Common myeloid progenitor, CD34-positive (primary cell): Measurements from ENCODE around the gene REPS2.

ENCODE experiments used
- CTCF ChIA-PET: fragments of 350-600 bp; sonication (Branson Sonifier 250); formaldehyde crosslinking; loops from one replicate; lab custom pipeline; 2021; ENCODE audit warnings: antibody characterized with exemption; lab: Charles Lee
- POLR2A ChIA-PET: fragments of 350-600 bp; sonication (Branson Sonifier 250); formaldehyde crosslinking; loops from one replicate; lab custom pipeline; 2021; ENCODE audit warnings: antibody characterized with exemption; lab: Charles Lee
- DNase-seq, 3 donors: peaks; one replicate each; pipeline versions ENCODE4 v3.0.0 to v3.0.0-alpha.2; 2013
- H3K27ac ChIP-seq, 2 experiments: 1 replicate in 1 of 2; 2 replicates in 1 of 2; pipeline ENCODE4 v1.7.0; 2013; ENCODE audit warnings: inconsistent platforms in 2 of 2, low read length in 2 of 2, mild to moderate bottlenecking in 2 of 2, low read depth in 1 of 2, moderate library complexity in 1 of 2; ENCODE audit not compliant: severe bottlenecking in 2 of 2, insufficient read depth in 1 of 2, poor library complexity in 1 of 2
- H3K27me3 ChIP-seq, 5 experiments: replicated peaks in 2 of 5; 1 replicate in 3 of 5; 2 replicates in 2 of 5; pipeline versions ENCODE4 v1.6.1 to v1.7.0; 2013; ENCODE audit warnings: low read length in 4 of 5, mild to moderate bottlenecking in 2 of 5, moderate library complexity in 2 of 5, inconsistent platforms in 1 of 5; ENCODE audit not compliant: insufficient read depth in 5 of 5, control insufficient read depth in 4 of 5
- H3K36me3 ChIP-seq, 4 experiments: 1 replicate in 2 of 4; 2 replicates in 2 of 4; pipeline versions ENCODE4 v1.6.1 to v1.7.0; 2013; ENCODE audit warnings: low read length in 3 of 4, control low read depth in 1 of 4, mild to moderate bottlenecking in 1 of 4; ENCODE audit not compliant: control insufficient read depth in 4 of 4, insufficient read depth in 4 of 4
- H3K4me1 ChIP-seq, 4 experiments: 1 replicate in 3 of 4; 2 replicates in 1 of 4; pipeline versions ENCODE4 v1.6.1 to v1.7.1; 2013; ENCODE audit warnings: low read length in 3 of 4, mild to moderate bottlenecking in 3 of 4, control low read depth in 1 of 4, inconsistent platforms in 1 of 4, moderate library complexity in 1 of 4; ENCODE audit not compliant: control insufficient read depth in 4 of 4, insufficient read depth in 4 of 4; ENCODE audit errors: control extremely low read depth in 1 of 4
- H3K4me3 ChIP-seq, 7 experiments: 1 replicate in 4 of 7; 2 replicates in 3 of 7; pipeline versions ENCODE4 v1.5.1 to v1.7.0; 2013; ENCODE audit warnings: mild to moderate bottlenecking in 7 of 7, low read length in 6 of 7, moderate library complexity in 6 of 7, inconsistent platforms in 2 of 7, low read depth in 2 of 7, control low read depth in 1 of 7; ENCODE audit not compliant: insufficient read depth in 4 of 7, control insufficient read depth in 1 of 7; ENCODE audit errors: extremely low read depth in 1 of 7
- H3K9me3 ChIP-seq, 5 experiments: 1 replicate in 4 of 5; 2 replicates in 1 of 5; pipeline versions ENCODE4 v1.6.1 to v1.7.1; 2013; ENCODE audit warnings: low read length in 4 of 5, mild to moderate bottlenecking in 2 of 5, inconsistent platforms in 1 of 5, low read depth in 1 of 5, moderate library complexity in 1 of 5; ENCODE audit not compliant: control insufficient read depth in 4 of 5, insufficient read depth in 2 of 5; ENCODE audit errors: control extremely low read depth in 1 of 5
- WGBS: methylation state at CpG from one replicate; pipeline ENCODE4 v1.1.5; 2013; ENCODE audit not compliant: insufficient coverage; 5-methylcytosine and 5-hydroxymethylcytosine counted together

Gene REPS2

GRCh38 chrX:17028356-17028755 is 81.9 kb downstream of the REPS2 start:
- POLR2A ChIA-PET: no interaction called here

DNA sequence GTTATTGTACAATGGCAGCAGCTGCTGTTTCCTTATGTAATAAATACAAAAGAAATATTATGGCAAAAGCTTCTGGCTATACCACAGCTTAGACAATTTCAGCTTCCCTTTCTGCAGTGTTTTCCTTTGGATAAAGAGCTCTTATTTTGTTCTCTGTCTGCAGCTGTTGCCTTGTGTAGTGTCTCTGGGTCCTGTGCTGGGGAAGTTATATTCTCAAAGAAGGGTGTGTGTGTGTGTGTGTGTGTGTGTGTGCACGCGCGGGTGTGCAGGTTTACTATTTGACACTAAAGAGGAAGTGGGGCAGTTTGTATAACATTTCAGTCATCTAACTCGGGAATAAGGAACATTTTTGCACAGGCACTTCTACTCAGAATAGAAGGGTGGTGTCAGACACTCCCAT is 83.6 kb downstream of the REPS2 start:
- peak; percentile 45 to 81 (median 73) for DNase-seq
- POLR2A ChIA-PET: no interaction called here

More at GRCh38 chrX:17028356-17028755, 81.9 kb downstream of the REPS2 start:
- no peaks in the 10 kb centered on the region for H3K9me3 ChIP-seq
- CTCF ChIA-PET: interaction anchor here (2.1 kb wide), 1 partner anchor 18 kb away, joined by 7 read pairs; no protein-coding TSS in a partner anchor
- H3K36me3 ChIP-seq: no peaks in the 10 kb centered on the region
- peaks cover 0 to 8% (median 8%) of the 10 kb centered on the region in 4 experiments for H3K4me1 ChIP-seq
- peaks cover 0 to 29% (median 0%) of the 10 kb centered on the region in 5 experiments for H3K27me3 ChIP-seq
- H3K27ac ChIP-seq: no peak overlapping the region
- DNase-seq: peak in 1 of 3 donors; percentile 12
- no peak overlapping the region for H3K4me3 ChIP-seq

GRCh38 chrX:17030580-17031270 is 84.3 kb downstream of the REPS2 start:
- POLR2A ChIA-PET: no interaction called here
- WGBS: 95% methylated on average over 2 of the region's 3 CpGs

More for the DNA sequence above, 83.6 kb downstream of the REPS2 start:
- no CpG with 5 or more reads among the region's 4 CpGs for WGBS
- peaks cover 0 to 8% (median 5%) of the 10 kb centered on the region in 4 experiments for H3K4me1 ChIP-seq
- CTCF ChIA-PET: interaction anchor here (0.5 to 2.5 kb wide), 4 partner anchors 12 to 147 kb away, joined by 3 to 9 read pairs (median 5); no protein-coding TSS in a partner anchor
- no peaks in the 10 kb centered on the region for H3K36me3 ChIP-seq
- H3K27me3 ChIP-seq: peaks cover 0 to 25% (median 0%) of the 10 kb centered on the region in 5 experiments
- H3K9me3 ChIP-seq: no peaks in the 10 kb centered on the region
- no peak overlapping the region for H3K27ac ChIP-seq
- H3K4me3 ChIP-seq: no peak overlapping the region

GRCh38 chrX:17031827-17032226 is 85.4 kb downstream of the REPS2 start:
- Histone ChIP-seq H3K4me3 (no peak overlapping the region), H3K27ac (no peak overlapping the region), H3K27me3 (peaks cover 0 to 19% (median 0%) of the 10 kb centered on the region in 5 experiments), H3K36me3 (no peaks in the 10 kb centered on the region), H3K9me3 (no peaks in the 10 kb centered on the region), H3K4me1 (peaks cover 0 to 11% (median 6%) of the 10 kb centered on the region in 4 experiments)
- DNase-seq: no peak
- ChIA-PET POLR2A (no interaction called here), CTCF (interaction anchor here (0.7 to 2.5 kb wide), 4 partner anchors 9 to 151 kb away, joined by 3 to 9 read pairs (median 5); no protein-coding TSS in a partner anchor)

More at GRCh38 chrX:17030580-17031270, 84.3 kb downstream of the REPS2 start:
- Histone ChIP-seq H3K27me3 (peaks cover 0 to 22% (median 0%) of the 10 kb centered on the region in 5 experiments), H3K9me3 (no peaks in the 10 kb centered on the region), H3K4me1 (peaks cover 0 to 8% (median 5%) of the 10 kb centered on the region in 4 experiments), H3K4me3 (no peak overlapping the region), H3K36me3 (no peaks in the 10 kb centered on the region), H3K27ac (no peak overlapping the region)
- CTCF ChIA-PET: interaction anchor here (0.5 to 2.5 kb wide), 5 partner anchors 10 to 24 kb away, joined by 3 to 9 read pairs (median 6); no protein-coding TSS in a partner anchor
- DNase-seq: no peak

GRCh38 chrX:17032351-17032750 is 85.9 kb downstream of the REPS2 start:
- WGBS: no CpG with 5 or more reads among the region's 4 CpGs
- Histone ChIP-seq H3K4me1 (peaks cover 0 to 13% (median 8%) of the 10 kb centered on the region in 4 experiments), H3K27ac (no peak overlapping the region), H3K9me3 (no peaks in the 10 kb centered on the region), H3K27me3 (peaks cover 0 to 19% (median 0%) of the 10 kb centered on the region in 5 experiments), H3K36me3 (no peaks in the 10 kb centered on the region), H3K4me3 (no peak overlapping the region)
- ChIA-PET CTCF (interaction anchor here (0.7 to 2.5 kb wide), 3 partner anchors 9 to 152 kb away, joined by 3 to 9 read pairs (median 7); no protein-coding TSS in a partner anchor), POLR2A (no interaction called here)
- no peak for DNase-seq

GRCh38 chrX:17033225-17033624 is 86.8 kb downstream of the REPS2 start:
- DNase-seq: no peak
- no peaks in the 10 kb centered on the region for H3K9me3 ChIP-seq
- no peak overlapping the region for H3K27ac ChIP-seq
- peaks cover 0 to 13% (median 8%) of the 10 kb centered on the region in 4 experiments for H3K4me1 ChIP-seq
- ChIA-PET CTCF (no interaction called here), POLR2A (no interaction called here)
- peaks cover 0 to 19% (median 0%) of the 10 kb centered on the region in 5 experiments for H3K27me3 ChIP-seq
- no peaks in the 10 kb centered on the region for H3K36me3 ChIP-seq
- H3K4me3 ChIP-seq: no peak overlapping the region

DNA sequence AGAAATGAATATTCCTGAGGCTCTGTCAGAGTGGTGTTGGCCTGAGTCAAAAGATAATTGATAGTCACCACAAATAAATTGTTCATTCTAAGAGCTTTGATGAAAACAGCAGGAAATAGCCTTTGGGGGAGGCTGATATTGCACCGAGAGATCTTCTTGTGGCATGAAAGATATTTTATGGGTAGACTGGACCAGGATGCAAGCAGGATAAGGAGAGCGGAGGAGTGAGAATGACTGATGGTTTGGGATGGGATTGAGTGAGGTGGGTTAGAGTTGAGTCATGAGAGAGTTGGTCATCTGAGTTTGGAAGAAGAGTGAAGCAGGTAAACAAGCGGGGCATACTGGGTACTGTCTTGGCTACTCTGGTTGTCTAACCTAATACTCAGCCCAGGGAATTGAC is 88.7 kb downstream of the REPS2 start:
- Histone ChIP-seq H3K27ac (no peak overlapping the region), H3K4me1 (peaks cover 0 to 17% (median 6%) of the 10 kb centered on the region in 4 experiments), H3K4me3 (no peak overlapping the region), H3K27me3 (peaks cover 0 to 17% (median 0%) of the 10 kb centered on the region in 5 experiments), H3K36me3 (no peaks in the 10 kb centered on the region), H3K9me3 (no peaks in the 10 kb centered on the region)
- ChIA-PET CTCF (interaction anchor here (2.3 kb wide), 1 partner anchor 11 kb away, joined by 7 read pairs; no protein-coding TSS in a partner anchor), POLR2A (no interaction called here)
- 92% methylated on average over 3 of the region's 3 CpGs for WGBS
- no peak for DNase-seq
